ENCODE measurements around the gene NFU1. TPM values are rescaled to one million over a fixed set of nuclear protein-coding genes. Genes with fewer than 3 reads are reported as not detected.

The NFU1 gene
- total and polyA plus RNA-seq, 2 of the 8 experiments (the other 6 are each of a cell fraction or from before 2014, with no cell fraction given), result 18.4 to 45.5 TPM

- Histone ChIP-seq H4K20me1 (replicated peaks in 1 of 2; ENCODE audit: control insufficient read depth in 1 of 2, insufficient read depth in 2 of 2, low read length in 2 of 2) (no peaks in the 10 kb centered on the region), H3K23ac (ENCODE audit: insufficient read length) (no peak overlapping the region), H2AFZ (ENCODE audit: low read length) (no peak overlapping the region), H3K56ac (replicated peaks; ENCODE audit: insufficient read length, low read depth, low read length) (no peak overlapping the region), H2BK15ac (ENCODE audit: low read length) (no peak overlapping the region), H3K79me2 (ENCODE audit: control insufficient read depth in 1 of 2, insufficient read depth in 2 of 2, low read length in 2 of 2) (no peaks in the 10 kb centered on the region), H3K27me3 (replicated peaks in 1 of 4; ENCODE audit: control insufficient read depth in 3 of 4, extremely low read depth in 1 of 4, insufficient read depth in 3 of 4, low read length in 3 of 4) (no peaks in the 10 kb centered on the region; a peak in 1 of 7 replicates), H3K36me3 (ENCODE audit: control insufficient read depth in 2 of 4, insufficient read depth in 4 of 4, low read length in 3 of 4) (peaks cover 0 to 8% (median 0%) of the 10 kb centered on the region in 4 experiments; a peak in 2 of 8 replicates), H3K9me3 (ENCODE audit: insufficient read depth in 2 of 2, low read depth in 1 of 2, low read length in 1 of 2) (no peaks in the 10 kb centered on the region), H4K5ac (ENCODE audit: insufficient read length, low read depth, low read length) (no peak overlapping the region), H2AK5ac (ENCODE audit: low read depth, low read length) (no peak overlapping the region), H4K91ac (replicated peaks; ENCODE audit: insufficient read length, low read length) (no peak overlapping the region), H3K18ac (ENCODE audit: extremely low read depth, low read length) (no peak overlapping the region), H3K14ac (ENCODE audit: insufficient read length) (no peak overlapping the region), H3K4ac (replicated peaks; ENCODE audit: insufficient read length, low read depth, low read length) (no peak overlapping the region), H2BK5ac (ENCODE audit: low read depth, low read length) (no peak overlapping the region), H2BK20ac (ENCODE audit: low read length) (no peak overlapping the region), H3K27ac (ENCODE audit: low read depth, low read length) (no peak overlapping the region), H3K4me3 (ENCODE audit: extremely low read depth in 1 of 4, insufficient read depth in 2 of 4, low read depth in 3 of 4, low read length in 4 of 4) (no peak overlapping the region), H4K8ac (ENCODE audit: extremely low read depth, insufficient read depth, low read length) (no peak overlapping the region), H3K79me1 (ENCODE audit: low read depth, low read length) (no peaks in the 10 kb centered on the region), H3K9ac (replicated peaks in 1 of 4; ENCODE audit: extremely low read depth in 1 of 4, low read depth in 3 of 4, low read length in 3 of 4) (no peak overlapping the region), H3K4me1 (replicated peaks in 1 of 4; ENCODE audit: control insufficient read depth in 3 of 4, insufficient read depth in 4 of 4, low read length in 3 of 4) (peaks cover 0 to 2% (median 0%) of the 10 kb centered on the region in 4 experiments; a peak in 3 of 7 replicates), H2BK120ac (replicated peaks; ENCODE audit: low read depth, low read length) (no peak overlapping the region), H3K4me2 (ENCODE audit: insufficient read depth in 1 of 2, low read depth in 2 of 2, low read length in 2 of 2) (no peak overlapping the region), H3K23me2 (ENCODE audit: low read depth, low read length) (peaks cover 2% of the 10 kb centered on the region; the same call in 1 of the 2 replicates), H2BK12ac (ENCODE audit: low read depth, low read length) (no peak overlapping the region)
- ChIA-PET POLR2A (ENCODE audit: partially characterized antibody) (interaction anchor here (1.5 kb wide), 1 partner anchor 27 kb away, joined by 5 read pairs; the partner anchor contains the start of gene NFU1), CTCF (ENCODE audit: partially characterized antibody) (interaction anchor here (0.9 to 1.1 kb wide), 2 partner anchors 14 to 27 kb away, joined by 3 read pairs; partner anchors contain the start of gene NFU1)
- DNase-seq (ENCODE audit: low read depth in 1 of 2, low spot score in 2 of 2) (no peak), FAIRE-seq (no peak)
- 81% methylated on average over 3 of the region's 3 CpGs; no CpG with 5 or more reads in 1 of the 2 experiments for WGBS, 2 experiments (ENCODE audit: extremely low coverage in 1 of 2, insufficient coverage in 1 of 2, insufficient read length in 1 of 2, insufficient replicate concordance in 2 of 2, low coverage in 1 of 2, low lambda C conversion rate in 2 of 2, missing lambda C conversion rate in 1 of 2)
- TF ChIP-seq GTF2F1 (IDR thresholded peaks at IDR 0.05; ENCODE audit: borderline replicate concordance, low read depth, low read length), result no peak
- TF ChIP-seq ZNF274 (IDR thresholded peaks at IDR 0.05; ENCODE audit: borderline replicate concordance, extremely low read depth, low read length), result no peak
- no peak for TF ChIP-seq RAD21 (IDR thresholded peaks at IDR 0.05 in 1 of 2, conservative IDR thresholded peaks at IDR 0.05 in 1 of 2; ENCODE audit: low read depth in 2 of 2, low read length in 2 of 2)
- no peak for TF ChIP-seq RBBP5 (IDR thresholded peaks at IDR 0.05; ENCODE audit: borderline replicate concordance, low read depth, low read length)
- no peak for TF ChIP-seq PHF8 (conservative IDR thresholded peaks at IDR 0.05; ENCODE audit: low read depth, low read length)
- no peak for TF ChIP-seq E2F6 (IDR thresholded peaks at IDR 0.05)
- TF ChIP-seq JUND (IDR thresholded peaks at IDR 0.05; ENCODE audit: low read length), result no peak
- TF ChIP-seq TEAD4 (IDR thresholded peaks at IDR 0.05; ENCODE audit: low read depth, low read length), result no peak
- TF ChIP-seq SUZ12 (IDR thresholded peaks at IDR 0.05; ENCODE audit: low read length), result no peak
- TF ChIP-seq CHD2 (IDR thresholded peaks at IDR 0.05; ENCODE audit: low read length), result no peak
- no peak for TF ChIP-seq NRF1 (IDR thresholded peaks at IDR 0.05; ENCODE audit: low read depth, low read length)
- TF ChIP-seq, protein P1, sequence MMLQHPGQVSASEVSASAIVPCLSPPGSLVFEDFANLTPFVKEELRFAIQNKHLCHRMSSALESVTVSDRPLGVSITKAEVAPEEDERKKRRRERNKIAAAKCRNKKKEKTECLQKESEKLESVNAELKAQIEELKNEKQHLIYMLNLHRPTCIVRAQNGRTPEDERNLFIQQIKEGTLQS (IDR thresholded peaks at IDR 0.05; ENCODE audit: insufficient read depth, low read depth, low read length), result no peak
- no peak for TF ChIP-seq POLR2A (IDR thresholded peaks at IDR 0.05; ENCODE audit: control extremely low read depth in 1 of 2, low read depth in 2 of 2, low read length in 2 of 2)
Measured at GRCh38 chr2:69464575-69464974, 27.3 kb upstream of the NFU1 start.
